ENCODE data around the gene DNAH5.

DNA sequence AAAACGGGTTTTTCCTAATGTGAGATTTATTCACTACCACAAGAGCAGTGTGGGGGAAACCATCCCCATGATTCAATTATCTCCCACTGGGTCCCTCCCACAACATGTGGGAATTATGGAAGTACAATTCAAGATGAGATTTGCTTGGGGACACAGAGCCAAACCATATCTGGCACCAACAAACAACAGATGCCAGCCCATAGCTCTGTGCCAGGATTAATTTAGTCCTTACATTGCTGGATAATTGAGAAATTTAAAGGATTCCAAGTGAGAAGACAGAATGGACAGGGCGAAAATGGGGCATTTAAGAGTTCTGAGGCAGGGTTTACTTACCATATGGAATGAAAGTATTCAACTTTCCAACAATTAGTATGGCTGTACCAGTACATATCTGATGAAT lies 30.8 kb upstream of the DNAH5 start:
- TF ChIP-seq POLR2AphosphoS5 (IDR thresholded peaks at IDR 0.05; ENCODE audit: low read depth, low read length), result no peak
- no peak for TF ChIP-seq TAF1 (IDR thresholded peaks at IDR 0.05; ENCODE audit: borderline replicate concordance, low read depth, low read length)
- TF ChIP-seq POLR2A (IDR thresholded peaks at IDR 0.05; ENCODE audit: low read depth, low read length), result no peak
